GM23338 (cell line): ENCODE measurements around the gene MEN1. TPM values are rescaled to one million over a fixed set of nuclear protein-coding genes. Genes with fewer than 3 reads are reported as not detected.

Experiments
- ATAC-seq: fragments of 200-7000 bp; cut with Tn5 transposase; 3 replicates; pipeline ENCODE4 v1.9.1; 2020
- DNase-seq: peaks from one replicate; pipeline ENCODE4 v3.0.0-alpha.2; 2015; ENCODE audit warnings: low spot score
- H2AFZ ChIP-seq: fragments of 200-600 bp; sonication (generic); 2 replicates; pipeline ENCODE4 v1.8.0; 2016; ENCODE audit warnings: antibody characterized with exemption, mild to moderate bottlenecking, moderate library complexity
- H3F3A ChIP-seq: fragments of 200-600 bp; sonication (generic); replicated peaks from 2 replicates; pipeline ENCODE4 v1.8.0; 2017; ENCODE audit warnings: antibody characterized with exemption, mixed run types, low read depth
- H3K27ac ChIP-seq: fragments of 200-600 bp; sonication (generic); 2 replicates; pipeline ENCODE4 v1.6.1; 2016; ENCODE audit warnings: low read depth
- H3K27me3 ChIP-seq: fragments of 200-600 bp; sonication (generic); 2 replicates; pipeline ENCODE4 v1.8.0; 2016; ENCODE audit warnings: mild to moderate bottlenecking, mixed run types, moderate library complexity; ENCODE audit not compliant: insufficient read depth
- H3K36me3 ChIP-seq: fragments of 200-600 bp; sonication (generic); 2 replicates; pipeline ENCODE4 v1.8.0; 2016; ENCODE audit warnings: mild to moderate bottlenecking; ENCODE audit not compliant: insufficient read depth
- H3K4me1 ChIP-seq: fragments of 200-600 bp; sonication (generic); 2 replicates; pipeline ENCODE4 v1.8.0; 2016; ENCODE audit warnings: mild to moderate bottlenecking, moderate library complexity; ENCODE audit not compliant: insufficient read depth
- H3K4me2 ChIP-seq: fragments of 200-600 bp; sonication (generic); 2 replicates; pipeline ENCODE4 v1.7.1; 2017; ENCODE audit warnings: mixed run types
- H3K4me3 ChIP-seq: fragments of 200-600 bp; sonication (generic); 2 replicates; pipeline ENCODE4 v1.6.1; 2016; ENCODE audit warnings: mixed run types
- H3K79me2 ChIP-seq: fragments of 200-600 bp; sonication (generic); replicated peaks from 2 replicates; pipeline ENCODE4 v1.8.0; 2017; ENCODE audit warnings: mild to moderate bottlenecking; ENCODE audit not compliant: insufficient read depth
- H3K9me2 ChIP-seq: fragments of 200-600 bp; sonication (generic); 2 replicates; pipeline ENCODE4 v1.8.0; 2017; ENCODE audit not compliant: insufficient read depth
- H4K20me1 ChIP-seq: fragments of 200-600 bp; sonication (generic); replicated peaks from 2 replicates; pipeline ENCODE4 v1.8.0; 2017; ENCODE audit warnings: mild to moderate bottlenecking; ENCODE audit not compliant: insufficient read depth
- H3K27ac Mint-ChIP-seq: 2 replicates; pipeline ENCODE4 v1.8.0; 2020; ENCODE audit warnings: inconsistent platforms, mild to moderate bottlenecking, moderate library complexity, mixed read lengths
- H3K27me3 Mint-ChIP-seq: 3 replicates; pipeline ENCODE4 v1.8.0; 2022; ENCODE audit warnings: low read depth, mild to moderate bottlenecking, moderate library complexity, mixed read lengths, inconsistent platforms; ENCODE audit not compliant: insufficient read depth, poor library complexity
- H3K36me3 Mint-ChIP-seq: 3 replicates; pipeline ENCODE4 v1.8.0; 2021; ENCODE audit warnings: low read depth, mild to moderate bottlenecking, inconsistent platforms, moderate library complexity, mixed read lengths
- H3K4me1 Mint-ChIP-seq: 3 replicates; pipeline ENCODE4 v1.8.0; 2020; ENCODE audit warnings: mild to moderate bottlenecking, inconsistent platforms, mixed read lengths
- H3K4me3 Mint-ChIP-seq: 3 replicates; pipeline ENCODE4 v1.8.0; 2021; ENCODE audit warnings: moderate library complexity, mild to moderate bottlenecking, inconsistent platforms, mixed read lengths
- H3K9me3 Mint-ChIP-seq: 3 replicates; pipeline ENCODE4 v1.8.0; 2020; ENCODE audit warnings: moderate library complexity, mild to moderate bottlenecking, inconsistent platforms, mixed read lengths
- CREB1 ChIP-seq: fragments of 250-450 bp; sonication (Bioruptor Pico); IDR thresholded peaks from 2 replicates; pipeline ENCODE4 v1.5.0; 2020; ENCODE audit warnings: low read depth, mild to moderate bottlenecking, moderate library complexity
- EZH2 ChIP-seq: fragments of 200-600 bp; sonication (generic); IDR thresholded peaks from one replicate; pipeline ENCODE4 v1.8.0; 2017; ENCODE audit warnings: antibody characterized with exemption, mild to moderate bottlenecking, low read depth; ENCODE audit not compliant: unreplicated experiment
- EZH2phosphoT487 ChIP-seq: fragments of 200-600 bp; sonication (generic); IDR thresholded peaks from one replicate; pipeline ENCODE4 v1.8.1; 2018; ENCODE audit warnings: antibody characterized with exemption; ENCODE audit not compliant: unreplicated experiment
- NANOG ChIP-seq: IDR thresholded peaks from 2 replicates; pipeline ENCODE4 v1.6.1; 2016; ENCODE audit warnings: antibody characterized with exemption, borderline replicate concordance
- POLR2AphosphoS5 ChIP-seq: IDR thresholded peaks from 2 replicates; pipeline ENCODE4 v1.6.1; 2016; ENCODE audit warnings: antibody characterized with exemption, low read depth
- ZNF114 ChIP-seq: fragments of 250-450 bp; sonication (Bioruptor Pico); IDR thresholded peaks from 2 replicates; pipeline ENCODE4 v1.5.0; 2020; ENCODE audit warnings: mild to moderate bottlenecking, moderate library complexity
- ZNF331 ChIP-seq: fragments of 250-450 bp; sonication (Bioruptor Pico); IDR thresholded peaks from 2 replicates; pipeline ENCODE4 v1.5.0; 2020; ENCODE audit warnings: low read depth, mild to moderate bottlenecking, moderate library complexity
- polyA plus RNA-seq: library from polyadenylated mRNA; unstranded; fragments of >200 nt; fragmentation: Nextera tagmentation; extraction: Ambion mirVana; gene quantifications from 2 replicates; pipeline ENCODE4 v1.2.1, GENCODE V29; 2016
- total RNA-seq: library from RNA; depleted of rRNA; stranded (reverse); fragments of >200 nt; shearing (Covaris generic); gene quantifications from 2 replicates; pipeline ENCODE4 v1.2.3, GENCODE V29; 2014
- TF ChIP-seq, protein P1 (sequence below): IDR thresholded peaks from 2 replicates; pipeline ENCODE4 v1.6.1; 2016; ENCODE audit warnings: antibody characterized with exemption
- TF ChIP-seq, protein P2 (sequence below): IDR thresholded peaks from one replicate; pipeline ENCODE4 v1.6.1; 2018; ENCODE audit warnings: antibody characterized with exemption; ENCODE audit not compliant: unreplicated experiment
- TF ChIP-seq, protein P3 (sequence below): fragments of 250-450 bp; sonication (Bioruptor Pico); IDR thresholded peaks from 2 replicates; pipeline ENCODE4 v1.5.0; 2020; ENCODE audit warnings: mild to moderate bottlenecking, moderate library complexity

The MEN1 gene
- total and polyA plus RNA-seq, 2 experiments from 2014 or later, result 31.6 to 45.2 TPM

DNA sequence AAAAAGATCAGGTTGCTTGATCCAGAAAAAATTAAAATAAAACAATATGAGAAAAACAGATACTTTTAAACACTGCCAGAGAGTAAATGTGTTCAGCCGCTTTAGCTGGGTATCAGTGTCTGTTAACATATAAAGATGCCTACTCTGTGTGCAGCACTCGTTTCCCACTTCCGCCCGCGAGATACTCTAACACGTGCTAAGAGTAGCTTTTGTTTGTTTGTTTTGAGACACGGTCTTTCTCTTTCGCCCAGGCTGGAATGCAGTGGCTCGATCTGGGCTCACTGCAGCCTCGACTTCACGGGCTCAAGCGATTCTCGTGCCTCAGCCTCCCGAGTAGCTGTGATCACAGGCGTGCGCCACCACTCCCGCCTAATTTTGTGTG is 531 bp upstream of the MEN1 start (continued):
- TF ChIP-seq EZH2phosphoT487, result no peak
- TF ChIP-seq, protein P1, sequence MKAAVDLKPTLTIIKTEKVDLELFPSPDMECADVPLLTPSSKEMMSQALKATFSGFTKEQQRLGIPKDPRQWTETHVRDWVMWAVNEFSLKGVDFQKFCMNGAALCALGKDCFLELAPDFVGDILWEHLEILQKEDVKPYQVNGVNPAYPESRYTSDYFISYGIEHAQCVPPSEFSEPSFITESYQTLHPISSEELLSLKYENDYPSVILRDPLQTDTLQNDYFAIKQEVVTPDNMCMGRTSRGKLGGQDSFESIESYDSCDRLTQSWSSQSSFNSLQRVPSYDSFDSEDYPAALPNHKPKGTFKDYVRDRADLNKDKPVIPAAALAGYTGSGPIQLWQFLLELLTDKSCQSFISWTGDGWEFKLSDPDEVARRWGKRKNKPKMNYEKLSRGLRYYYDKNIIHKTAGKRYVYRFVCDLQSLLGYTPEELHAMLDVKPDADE, result no peak
- TF ChIP-seq, protein P2, sequence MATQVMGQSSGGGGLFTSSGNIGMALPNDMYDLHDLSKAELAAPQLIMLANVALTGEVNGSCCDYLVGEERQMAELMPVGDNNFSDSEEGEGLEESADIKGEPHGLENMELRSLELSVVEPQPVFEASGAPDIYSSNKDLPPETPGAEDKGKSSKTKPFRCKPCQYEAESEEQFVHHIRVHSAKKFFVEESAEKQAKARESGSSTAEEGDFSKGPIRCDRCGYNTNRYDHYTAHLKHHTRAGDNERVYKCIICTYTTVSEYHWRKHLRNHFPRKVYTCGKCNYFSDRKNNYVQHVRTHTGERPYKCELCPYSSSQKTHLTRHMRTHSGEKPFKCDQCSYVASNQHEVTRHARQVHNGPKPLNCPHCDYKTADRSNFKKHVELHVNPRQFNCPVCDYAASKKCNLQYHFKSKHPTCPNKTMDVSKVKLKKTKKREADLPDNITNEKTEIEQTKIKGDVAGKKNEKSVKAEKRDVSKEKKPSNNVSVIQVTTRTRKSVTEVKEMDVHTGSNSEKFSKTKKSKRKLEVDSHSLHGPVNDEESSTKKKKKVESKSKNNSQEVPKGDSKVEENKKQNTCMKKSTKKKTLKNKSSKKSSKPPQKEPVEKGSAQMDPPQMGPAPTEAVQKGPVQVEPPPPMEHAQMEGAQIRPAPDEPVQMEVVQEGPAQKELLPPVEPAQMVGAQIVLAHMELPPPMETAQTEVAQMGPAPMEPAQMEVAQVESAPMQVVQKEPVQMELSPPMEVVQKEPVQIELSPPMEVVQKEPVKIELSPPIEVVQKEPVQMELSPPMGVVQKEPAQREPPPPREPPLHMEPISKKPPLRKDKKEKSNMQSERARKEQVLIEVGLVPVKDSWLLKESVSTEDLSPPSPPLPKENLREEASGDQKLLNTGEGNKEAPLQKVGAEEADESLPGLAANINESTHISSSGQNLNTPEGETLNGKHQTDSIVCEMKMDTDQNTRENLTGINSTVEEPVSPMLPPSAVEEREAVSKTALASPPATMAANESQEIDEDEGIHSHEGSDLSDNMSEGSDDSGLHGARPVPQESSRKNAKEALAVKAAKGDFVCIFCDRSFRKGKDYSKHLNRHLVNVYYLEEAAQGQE, result no peak
- no peak for TF ChIP-seq ZNF331 (CRISPR knock-in tag)
- no peak for TF ChIP-seq NANOG
- no peak for TF ChIP-seq EZH2
- no peak for TF ChIP-seq POLR2AphosphoS5
- TF ChIP-seq CREB1 (CRISPR knock-in tag), result no peak

DNA sequence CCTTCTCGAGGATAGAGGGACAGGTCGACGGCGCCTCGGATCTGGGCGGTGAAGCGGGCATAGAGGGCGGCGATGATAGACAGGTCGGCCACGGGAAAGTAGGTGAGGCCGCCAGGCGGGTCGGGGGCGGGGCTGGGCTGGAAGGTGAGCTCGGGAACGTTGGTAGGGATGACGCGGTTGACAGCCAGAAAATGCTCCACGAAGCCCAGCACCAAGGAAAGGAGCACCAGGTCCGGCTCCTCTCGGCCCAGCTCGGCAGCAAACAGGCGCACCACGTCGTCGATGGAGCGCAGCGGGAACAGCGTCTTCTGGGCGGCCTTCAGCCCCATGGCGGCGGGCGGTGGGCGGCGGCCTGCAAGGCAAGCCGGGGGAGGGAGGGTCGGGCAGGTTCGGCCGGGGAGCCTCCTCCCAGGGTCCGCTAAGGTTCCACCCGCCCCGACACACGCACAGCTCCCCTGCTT is 540 bp downstream of the MEN1 start:
- 0 out of 2 replicates have a peak, but pooled peaks have one; percentile 24 for TF ChIP-seq CREB1 (CRISPR knock-in tag)
- TF ChIP-seq ZNF114, result no peak
- Histone ChIP-seq H3K4me1 (peaks cover 5% of the 10 kb centered on the region; the same call in 1 of the 2 replicates), H2AFZ (peak overlapping the region; percentile 78), H3K4me3 (peak overlapping the region; percentile 83), H3K9me2 (no peaks in the 10 kb centered on the region), H3K4me2 (peak overlapping the region; percentile 93), H4K20me1 (0 out of 2 replicates have a peak, but pooled peaks cover 13% of the 10 kb centered on the region), H3K79me2 (peaks cover 6% of the 10 kb centered on the region; the same call in 1 of the 2 replicates), H3K36me3 (no peaks in the 10 kb centered on the region), H3K27ac (no peak overlapping the region), H3F3A (peaks cover 4% of the 10 kb centered on the region; the same call in 1 of the 2 replicates), H3K27me3 (no peaks in the 10 kb centered on the region)
- Mint-ChIP-seq H3K36me3 (peaks cover 21% of the 10 kb centered on the region), H3K27ac (no peak overlapping the region), H3K4me1 (peaks cover 9% of the 10 kb centered on the region), H3K27me3 (peaks cover 13% of the 10 kb centered on the region), H3K9me3 (no peaks in the 10 kb centered on the region; the same call in 2 of the 3 replicates), H3K4me3 (peak overlapping the region; percentile 92)
- peak; percentile 57 for ATAC-seq
- peak; percentile 81 for DNase-seq

DNA sequence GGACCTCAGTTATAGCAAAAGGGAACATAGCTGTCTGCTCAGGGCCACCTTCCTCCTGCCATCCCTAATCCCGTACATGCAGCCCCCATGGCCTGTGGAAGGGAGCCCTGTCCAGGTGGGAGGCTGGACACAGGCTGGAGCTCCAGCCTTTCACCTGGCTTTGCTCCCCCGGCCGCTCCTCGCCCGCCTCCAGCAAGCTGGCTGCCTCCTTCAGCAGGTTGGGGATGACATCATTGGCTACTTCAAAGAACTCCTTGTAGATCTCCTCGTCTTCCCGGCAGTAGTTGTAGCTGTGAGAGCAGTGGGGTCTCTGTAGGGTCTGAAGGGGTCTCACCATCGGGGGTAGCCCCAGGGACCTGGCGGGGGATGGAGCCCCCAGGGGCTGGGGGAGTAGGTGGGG is 4.9 kb downstream of the MEN1 start:
- TF ChIP-seq, protein P3, sequence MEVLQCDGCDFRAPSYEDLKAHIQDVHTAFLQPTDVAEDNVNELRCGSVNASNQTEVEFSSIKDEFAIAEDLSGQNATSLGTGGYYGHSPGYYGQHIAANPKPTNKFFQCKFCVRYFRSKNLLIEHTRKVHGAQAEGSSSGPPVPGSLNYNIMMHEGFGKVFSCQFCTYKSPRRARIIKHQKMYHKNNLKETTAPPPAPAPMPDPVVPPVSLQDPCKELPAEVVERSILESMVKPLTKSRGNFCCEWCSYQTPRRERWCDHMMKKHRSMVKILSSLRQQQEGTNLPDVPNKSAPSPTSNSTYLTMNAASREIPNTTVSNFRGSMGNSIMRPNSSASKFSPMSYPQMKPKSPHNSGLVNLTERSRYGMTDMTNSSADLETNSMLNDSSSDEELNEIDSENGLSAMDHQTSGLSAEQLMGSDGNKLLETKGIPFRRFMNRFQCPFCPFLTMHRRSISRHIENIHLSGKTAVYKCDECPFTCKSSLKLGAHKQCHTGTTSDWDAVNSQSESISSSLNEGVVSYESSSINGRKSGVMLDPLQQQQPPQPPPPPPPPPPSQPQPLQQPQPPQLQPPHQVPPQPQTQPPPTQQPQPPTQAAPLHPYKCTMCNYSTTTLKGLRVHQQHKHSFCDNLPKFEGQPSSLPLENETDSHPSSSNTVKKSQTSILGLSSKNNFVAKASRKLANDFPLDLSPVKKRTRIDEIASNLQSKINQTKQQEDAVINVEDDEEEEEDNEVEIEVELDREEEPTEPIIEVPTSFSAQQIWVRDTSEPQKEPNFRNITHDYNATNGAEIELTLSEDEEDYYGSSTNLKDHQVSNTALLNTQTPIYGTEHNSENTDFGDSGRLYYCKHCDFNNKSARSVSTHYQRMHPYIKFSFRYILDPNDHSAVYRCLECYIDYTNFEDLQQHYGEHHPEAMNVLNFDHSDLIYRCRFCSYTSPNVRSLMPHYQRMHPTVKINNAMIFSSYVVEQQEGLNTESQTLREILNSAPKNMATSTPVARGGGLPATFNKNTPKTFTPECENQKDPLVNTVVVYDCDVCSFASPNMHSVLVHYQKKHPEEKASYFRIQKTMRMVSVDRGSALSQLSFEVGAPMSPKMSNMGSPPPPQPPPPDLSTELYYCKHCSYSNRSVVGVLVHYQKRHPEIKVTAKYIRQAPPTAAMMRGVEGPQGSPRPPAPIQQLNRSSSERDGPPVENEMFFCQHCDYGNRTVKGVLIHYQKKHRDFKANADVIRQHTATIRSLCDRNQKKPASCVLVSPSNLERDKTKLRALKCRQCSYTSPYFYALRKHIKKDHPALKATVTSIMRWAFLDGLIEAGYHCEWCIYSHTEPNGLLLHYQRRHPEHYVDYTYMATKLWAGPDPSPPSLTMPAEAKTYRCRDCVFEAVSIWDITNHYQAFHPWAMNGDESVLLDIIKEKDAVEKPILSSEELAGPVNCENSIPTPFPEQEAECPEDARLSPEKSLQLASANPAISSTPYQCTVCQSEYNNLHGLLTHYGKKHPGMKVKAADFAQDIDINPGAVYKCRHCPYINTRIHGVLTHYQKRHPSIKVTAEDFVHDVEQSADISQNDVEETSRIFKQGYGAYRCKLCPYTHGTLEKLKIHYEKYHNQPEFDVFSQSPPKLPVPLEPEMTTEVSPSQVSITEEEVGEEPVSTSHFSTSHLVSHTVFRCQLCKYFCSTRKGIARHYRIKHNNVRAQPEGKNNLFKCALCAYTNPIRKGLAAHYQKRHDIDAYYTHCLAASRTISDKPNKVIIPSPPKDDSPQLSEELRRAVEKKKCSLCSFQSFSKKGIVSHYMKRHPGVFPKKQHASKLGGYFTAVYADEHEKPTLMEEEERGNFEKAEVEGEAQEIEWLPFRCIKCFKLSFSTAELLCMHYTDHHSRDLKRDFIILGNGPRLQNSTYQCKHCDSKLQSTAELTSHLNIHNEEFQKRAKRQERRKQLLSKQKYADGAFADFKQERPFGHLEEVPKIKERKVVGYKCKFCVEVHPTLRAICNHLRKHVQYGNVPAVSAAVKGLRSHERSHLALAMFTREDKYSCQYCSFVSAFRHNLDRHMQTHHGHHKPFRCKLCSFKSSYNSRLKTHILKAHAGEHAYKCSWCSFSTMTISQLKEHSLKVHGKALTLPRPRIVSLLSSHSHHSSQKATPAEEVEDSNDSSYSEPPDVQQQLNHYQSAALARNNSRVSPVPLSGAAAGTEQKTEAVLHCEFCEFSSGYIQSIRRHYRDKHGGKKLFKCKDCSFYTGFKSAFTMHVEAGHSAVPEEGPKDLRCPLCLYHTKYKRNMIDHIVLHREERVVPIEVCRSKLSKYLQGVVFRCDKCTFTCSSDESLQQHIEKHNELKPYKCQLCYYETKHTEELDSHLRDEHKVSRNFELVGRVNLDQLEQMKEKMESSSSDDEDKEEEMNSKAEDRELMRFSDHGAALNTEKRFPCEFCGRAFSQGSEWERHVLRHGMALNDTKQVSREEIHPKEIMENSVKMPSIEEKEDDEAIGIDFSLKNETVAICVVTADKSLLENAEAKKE, result no peak
- Histone ChIP-seq H3K27ac (no peak overlapping the region), H3K4me1 (peaks cover 8% of the 10 kb centered on the region; the same call in 1 of the 2 replicates), H3K27me3 (no peaks in the 10 kb centered on the region), H4K20me1 (0 out of 2 replicates have a peak, but pooled peaks cover 13% of the 10 kb centered on the region), H2AFZ (no peak overlapping the region), H3F3A (peaks cover 12% of the 10 kb centered on the region), H3K4me2 (no peak overlapping the region), H3K9me2 (no peaks in the 10 kb centered on the region), H3K4me3 (no peak overlapping the region), H3K36me3 (no peaks in the 10 kb centered on the region), H3K79me2 (peaks cover 6% of the 10 kb centered on the region; the same call in 1 of the 2 replicates)
- no peak for ATAC-seq
- Mint-ChIP-seq H3K27ac (no peak overlapping the region), H3K4me1 (peaks cover 20% of the 10 kb centered on the region), H3K27me3 (peaks cover 13% of the 10 kb centered on the region), H3K4me3 (no peak overlapping the region; the same call in 2 of the 3 replicates), H3K9me3 (no peaks in the 10 kb centered on the region), H3K36me3 (peaks cover 21% of the 10 kb centered on the region)
- no peak for DNase-seq
